ENCODE measurements around the gene CAMTA1.

CAMTA1 gene

DNA sequence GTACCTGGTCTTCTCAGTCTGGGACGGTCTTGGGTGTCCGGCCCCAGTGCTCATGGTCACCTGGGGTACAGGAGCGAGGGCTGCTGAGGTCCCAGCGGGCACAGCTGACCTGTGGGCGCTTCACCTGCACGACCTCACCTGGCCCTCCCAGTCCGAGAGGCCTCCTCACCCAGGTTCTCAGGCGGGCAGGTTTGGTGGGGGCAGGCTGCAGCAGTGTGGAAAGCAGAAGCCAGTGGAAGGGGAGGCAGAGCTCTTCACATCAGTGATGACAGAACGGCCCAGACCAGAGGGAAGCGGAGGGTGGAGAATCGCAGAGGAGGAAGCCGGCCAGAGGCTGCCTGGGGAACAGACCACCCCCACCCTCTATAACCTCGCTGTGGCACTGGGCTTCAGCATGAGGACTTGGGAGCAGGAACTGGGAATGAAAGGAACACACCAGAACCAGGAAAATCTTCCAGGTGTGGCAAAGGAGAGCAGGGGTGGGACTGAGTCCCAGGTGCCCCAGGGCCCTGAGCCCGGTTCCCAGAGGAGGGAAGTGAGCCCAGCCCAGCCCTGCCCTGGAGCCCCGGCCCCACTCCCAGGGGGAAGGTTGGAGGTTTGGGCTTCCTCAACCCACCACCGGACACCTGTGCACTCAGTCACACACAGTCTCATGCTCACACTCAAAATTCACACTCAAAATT, 720.7 kb downstream of the CAMTA1 start:
- TF ChIP-seq ZFP30 (CRISPR knock-in tag; IDR thresholded peaks at IDR 0.05) (no peak), CSDC2 (CRISPR knock-in tag; IDR thresholded peaks at IDR 0.05) (no peak)
- ATAC-seq, result no peak

DNA sequence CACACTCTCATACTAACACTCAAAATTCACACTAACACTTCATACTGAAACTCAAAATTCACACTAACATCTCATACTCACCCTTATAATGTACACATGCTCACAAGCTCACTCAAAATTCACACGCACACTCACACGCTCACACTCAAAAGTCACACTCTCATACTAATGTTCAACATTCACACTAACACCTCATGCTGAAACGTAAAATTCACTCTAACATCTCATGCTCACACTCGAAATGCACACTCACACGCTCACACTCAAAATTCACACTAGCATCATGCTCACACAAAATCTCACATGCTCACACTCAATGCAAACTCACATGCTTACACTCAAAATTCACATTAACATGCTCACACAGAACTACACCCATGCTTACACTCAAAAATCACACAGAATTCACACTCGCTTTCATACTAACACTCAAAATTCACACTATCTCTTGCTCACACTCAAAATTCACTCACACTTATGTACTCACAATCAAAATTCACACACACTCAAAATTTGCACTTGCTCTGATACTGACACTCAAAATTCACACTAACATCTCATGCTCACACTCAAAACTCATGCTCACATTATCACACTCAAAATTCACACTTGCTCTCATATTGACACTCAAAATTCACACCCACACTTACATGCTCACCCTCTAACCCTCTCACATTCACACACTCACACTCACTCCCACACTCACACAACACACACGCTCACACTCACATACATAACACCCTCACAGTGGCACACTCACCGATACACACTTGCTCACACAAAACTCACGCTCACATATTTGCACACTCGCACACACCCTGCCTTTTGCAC, 721.4 kb downstream of the CAMTA1 start:
- ATAC-seq, result no peak
- TF ChIP-seq, protein P1, sequence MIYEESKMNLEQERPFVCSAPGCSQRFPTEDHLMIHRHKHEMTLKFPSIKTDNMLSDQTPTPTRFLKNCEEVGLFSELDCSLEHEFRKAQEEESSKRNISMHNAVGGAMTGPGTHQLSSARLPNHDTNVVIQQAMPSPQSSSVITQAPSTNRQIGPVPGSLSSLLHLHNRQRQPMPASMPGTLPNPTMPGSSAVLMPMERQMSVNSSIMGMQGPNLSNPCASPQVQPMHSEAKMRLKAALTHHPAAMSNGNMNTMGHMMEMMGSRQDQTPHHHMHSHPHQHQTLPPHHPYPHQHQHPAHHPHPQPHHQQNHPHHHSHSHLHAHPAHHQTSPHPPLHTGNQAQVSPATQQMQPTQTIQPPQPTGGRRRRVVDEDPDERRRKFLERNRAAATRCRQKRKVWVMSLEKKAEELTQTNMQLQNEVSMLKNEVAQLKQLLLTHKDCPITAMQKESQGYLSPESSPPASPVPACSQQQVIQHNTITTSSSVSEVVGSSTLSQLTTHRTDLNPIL (CRISPR knock-in tag; IDR thresholded peaks at IDR 0.05; ENCODE audit: low read depth), result no peak
- no peak for TF ChIP-seq ISL1 (CRISPR knock-in tag; IDR thresholded peaks at IDR 0.05)
- TF ChIP-seq ZFP3 (CRISPR knock-in tag; IDR thresholded peaks at IDR 0.05), result no peak
- TF ChIP-seq ZC3H10 (CRISPR knock-in tag; IDR thresholded peaks at IDR 0.05), result no peak
- no peak for TF ChIP-seq GLIS3 (CRISPR knock-in tag; IDR thresholded peaks at IDR 0.05)
- TF ChIP-seq, protein P2, sequence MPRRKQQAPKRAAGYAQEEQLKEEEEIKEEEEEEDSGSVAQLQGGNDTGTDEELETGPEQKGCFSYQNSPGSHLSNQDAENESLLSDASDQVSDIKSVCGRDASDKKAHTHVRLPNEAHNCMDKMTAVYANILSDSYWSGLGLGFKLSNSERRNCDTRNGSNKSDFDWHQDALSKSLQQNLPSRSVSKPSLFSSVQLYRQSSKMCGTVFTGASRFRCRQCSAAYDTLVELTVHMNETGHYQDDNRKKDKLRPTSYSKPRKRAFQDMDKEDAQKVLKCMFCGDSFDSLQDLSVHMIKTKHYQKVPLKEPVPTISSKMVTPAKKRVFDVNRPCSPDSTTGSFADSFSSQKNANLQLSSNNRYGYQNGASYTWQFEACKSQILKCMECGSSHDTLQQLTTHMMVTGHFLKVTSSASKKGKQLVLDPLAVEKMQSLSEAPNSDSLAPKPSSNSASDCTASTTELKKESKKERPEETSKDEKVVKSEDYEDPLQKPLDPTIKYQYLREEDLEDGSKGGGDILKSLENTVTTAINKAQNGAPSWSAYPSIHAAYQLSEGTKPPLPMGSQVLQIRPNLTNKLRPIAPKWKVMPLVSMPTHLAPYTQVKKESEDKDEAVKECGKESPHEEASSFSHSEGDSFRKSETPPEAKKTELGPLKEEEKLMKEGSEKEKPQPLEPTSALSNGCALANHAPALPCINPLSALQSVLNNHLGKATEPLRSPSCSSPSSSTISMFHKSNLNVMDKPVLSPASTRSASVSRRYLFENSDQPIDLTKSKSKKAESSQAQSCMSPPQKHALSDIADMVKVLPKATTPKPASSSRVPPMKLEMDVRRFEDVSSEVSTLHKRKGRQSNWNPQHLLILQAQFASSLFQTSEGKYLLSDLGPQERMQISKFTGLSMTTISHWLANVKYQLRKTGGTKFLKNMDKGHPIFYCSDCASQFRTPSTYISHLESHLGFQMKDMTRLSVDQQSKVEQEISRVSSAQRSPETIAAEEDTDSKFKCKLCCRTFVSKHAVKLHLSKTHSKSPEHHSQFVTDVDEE (CRISPR knock-in tag; IDR thresholded peaks at IDR 0.05), result no peak
- no peak for TF ChIP-seq CSRNP3 (CRISPR knock-in tag; IDR thresholded peaks at IDR 0.05)
- no peak for TF ChIP-seq ZNF8 (CRISPR knock-in tag; IDR thresholded peaks at IDR 0.05)
- no peak for TF ChIP-seq POU6F1 (CRISPR knock-in tag; IDR thresholded peaks at IDR 0.05; ENCODE audit: borderline replicate concordance, low read depth)
- TF ChIP-seq TCF4 (CRISPR knock-in tag; IDR thresholded peaks at IDR 0.05; ENCODE audit: borderline replicate concordance), result no peak
- TF ChIP-seq RARB (CRISPR knock-in tag; IDR thresholded peaks at IDR 0.05), result no peak
- no peak for TF ChIP-seq ZNF565 (CRISPR knock-in tag; conservative IDR thresholded peaks at IDR 0.05; ENCODE audit: low read depth)
- TF ChIP-seq ARNTL (CRISPR knock-in tag; IDR thresholded peaks at IDR 0.05; ENCODE audit: borderline replicate concordance, low read depth), result no peak
- TF ChIP-seq OSR1 (CRISPR knock-in tag; IDR thresholded peaks at IDR 0.05), result no peak
- no peak for TF ChIP-seq ZFP30 (CRISPR knock-in tag; IDR thresholded peaks at IDR 0.05)
- TF ChIP-seq PPARA (CRISPR knock-in tag; IDR thresholded peaks at IDR 0.05; ENCODE audit: borderline replicate concordance), result no peak
- no peak for TF ChIP-seq ESRRG (CRISPR knock-in tag; IDR thresholded peaks at IDR 0.05)
- TF ChIP-seq SNAI2 (CRISPR knock-in tag; IDR thresholded peaks at IDR 0.05), result no peak
- no peak for TF ChIP-seq ZNF70 (CRISPR knock-in tag; IDR thresholded peaks at IDR 0.05)

DNA sequence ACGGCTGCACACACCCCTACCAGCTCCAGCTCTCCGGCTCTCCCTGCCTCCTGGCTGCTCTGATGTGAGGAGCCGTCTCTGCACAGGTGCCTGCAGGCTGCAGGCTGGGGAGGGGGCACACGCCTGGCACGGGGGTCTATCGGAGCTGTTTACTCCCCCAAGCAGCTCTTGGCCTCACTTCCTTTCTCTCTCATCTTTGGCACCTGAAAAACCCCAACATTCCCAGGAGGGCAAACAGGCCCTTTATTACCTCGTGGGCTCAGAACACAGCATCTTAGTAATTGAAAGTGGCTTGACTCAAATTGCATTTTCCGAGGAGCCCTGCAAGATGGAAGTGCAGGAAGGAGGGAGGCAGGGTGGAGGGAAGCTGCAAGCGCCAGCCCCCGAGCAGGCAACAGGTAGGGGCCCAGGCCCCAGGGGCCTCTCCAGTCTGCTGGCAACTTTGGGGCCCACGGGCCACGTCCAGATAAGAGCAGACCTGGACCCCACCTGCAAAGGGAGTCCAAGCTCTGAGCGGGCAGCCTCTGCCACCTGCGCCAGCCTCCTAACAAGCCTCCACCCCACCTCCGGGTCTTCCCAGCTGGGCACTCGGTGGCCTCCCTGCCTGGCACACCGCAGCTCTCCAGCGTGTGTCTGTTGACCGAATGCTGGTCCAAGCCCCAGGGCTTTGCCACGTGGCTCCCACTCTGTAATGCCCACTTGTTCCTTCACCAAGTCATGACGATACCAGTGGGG, 722.2 kb downstream of the CAMTA1 start:
- no peak for ATAC-seq
- TF ChIP-seq GLIS3 (CRISPR knock-in tag; IDR thresholded peaks at IDR 0.05), result no peak
- no peak for TF ChIP-seq RARB (CRISPR knock-in tag; IDR thresholded peaks at IDR 0.05)
- no peak for TF ChIP-seq PATZ1 (CRISPR knock-in tag; IDR thresholded peaks at IDR 0.05; ENCODE audit: borderline replicate concordance)
- TF ChIP-seq SNAI2 (CRISPR knock-in tag; IDR thresholded peaks at IDR 0.05), result no peak
- no peak for TF ChIP-seq ZNF8 (CRISPR knock-in tag; IDR thresholded peaks at IDR 0.05)
- no peak for TF ChIP-seq PPARA (CRISPR knock-in tag; IDR thresholded peaks at IDR 0.05; ENCODE audit: borderline replicate concordance)
- TF ChIP-seq ZNF70 (CRISPR knock-in tag; IDR thresholded peaks at IDR 0.05), result no peak
- TF ChIP-seq CSRNP3 (CRISPR knock-in tag; IDR thresholded peaks at IDR 0.05), result no peak
- TF ChIP-seq ZC3H10 (CRISPR knock-in tag; IDR thresholded peaks at IDR 0.05), result no peak
- TF ChIP-seq ZNF565 (CRISPR knock-in tag; conservative IDR thresholded peaks at IDR 0.05; ENCODE audit: low read depth), result no peak
- TF ChIP-seq TOX (CRISPR knock-in tag; IDR thresholded peaks at IDR 0.05; ENCODE audit: borderline replicate concordance), result no peak
- TF ChIP-seq ESRRG (CRISPR knock-in tag; IDR thresholded peaks at IDR 0.05), result no peak
- no peak for TF ChIP-seq POU6F1 (CRISPR knock-in tag; IDR thresholded peaks at IDR 0.05; ENCODE audit: borderline replicate concordance, low read depth)
